ENCODE results near the gene TMCO2. TPM values are rescaled to one million over a fixed set of nuclear protein-coding genes. Genes with fewer than 3 reads are reported as not detected.

The TMCO2 gene
- total RNA-seq, 1 donor from 2014 or later, result not detected

GRCh38 chr1:40257313-40257687 lies 9.6 kb downstream of the TMCO2 start:
- Histone ChIP-seq H3K4me1 (peaks cover 73% of the 10 kb centered on the region), H3K9me3 (replicated peaks) (no peaks in the 10 kb centered on the region), H3K4me3 (peak overlapping the region; percentile 78), H3K36me3 (peaks cover 30% of the 10 kb centered on the region), H3K27me3 (ENCODE audit: low read depth) (no peaks in the 10 kb centered on the region), H3K27ac (replicated peaks) (peak overlapping the region; percentile 96)
- intact Hi-C loops (cut with micrococcal nuclease), result no loop called here
- DNase-seq, result no peak
- TF ChIP-seq, protein P1, sequence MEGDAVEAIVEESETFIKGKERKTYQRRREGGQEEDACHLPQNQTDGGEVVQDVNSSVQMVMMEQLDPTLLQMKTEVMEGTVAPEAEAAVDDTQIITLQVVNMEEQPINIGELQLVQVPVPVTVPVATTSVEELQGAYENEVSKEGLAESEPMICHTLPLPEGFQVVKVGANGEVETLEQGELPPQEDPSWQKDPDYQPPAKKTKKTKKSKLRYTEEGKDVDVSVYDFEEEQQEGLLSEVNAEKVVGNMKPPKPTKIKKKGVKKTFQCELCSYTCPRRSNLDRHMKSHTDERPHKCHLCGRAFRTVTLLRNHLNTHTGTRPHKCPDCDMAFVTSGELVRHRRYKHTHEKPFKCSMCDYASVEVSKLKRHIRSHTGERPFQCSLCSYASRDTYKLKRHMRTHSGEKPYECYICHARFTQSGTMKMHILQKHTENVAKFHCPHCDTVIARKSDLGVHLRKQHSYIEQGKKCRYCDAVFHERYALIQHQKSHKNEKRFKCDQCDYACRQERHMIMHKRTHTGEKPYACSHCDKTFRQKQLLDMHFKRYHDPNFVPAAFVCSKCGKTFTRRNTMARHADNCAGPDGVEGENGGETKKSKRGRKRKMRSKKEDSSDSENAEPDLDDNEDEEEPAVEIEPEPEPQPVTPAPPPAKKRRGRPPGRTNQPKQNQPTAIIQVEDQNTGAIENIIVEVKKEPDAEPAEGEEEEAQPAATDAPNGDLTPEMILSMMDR (IDR thresholded peaks at IDR 0.05; ENCODE audit: borderline replicate concordance), result no peak

- H3K4me3 ChIP-seq, result peak within 1 kb of the TSS; percentile 78
- TF ChIP-seq, protein P1 (IDR thresholded peaks at IDR 0.05; ENCODE audit: borderline replicate concordance), result no peak
- H3K27ac ChIP-seq (replicated peaks), result peak within 1 kb of the TSS; percentile 96
- peaks cover 36% of the 10 kb centered on the region for H3K36me3 ChIP-seq
- H3K4me1 ChIP-seq, result peaks cover 78% of the 10 kb centered on the region
- H3K9me3 ChIP-seq (replicated peaks), result no peaks in the 10 kb centered on the region
- intact Hi-C loops (cut with micrococcal nuclease), result no loop called here
- DNase-seq, result peak; percentile 95
- H3K27me3 ChIP-seq (ENCODE audit: low read depth), result no peaks in the 10 kb centered on the region
These were observed 10.1 kb downstream of the TMCO2 start, which contains the start of gene ZMPSTE24 for GRCh38 chr1:40257688-40258444. TSS of gene ZMPSTE24 (plus strand) at chr1:40258236. CDS start at chr1:40258272, 36 bp downstream.

DNA sequence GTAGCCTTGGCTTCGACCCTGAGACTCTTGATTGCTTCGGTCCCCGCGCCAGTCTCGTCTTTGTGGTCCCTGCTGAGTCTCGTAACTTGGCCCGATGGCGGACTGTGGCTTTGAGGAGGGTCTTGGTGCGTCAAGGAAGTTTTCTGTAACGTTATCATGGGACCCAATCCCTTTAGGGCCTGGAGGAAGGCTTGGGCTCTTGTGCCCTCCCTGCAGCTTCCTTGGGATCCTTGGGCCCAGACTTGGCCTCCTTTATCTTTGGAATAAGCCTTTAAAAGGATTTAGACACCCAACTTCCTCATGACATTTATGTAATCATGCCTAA lies 10.7 kb downstream of the TMCO2 start:
- no peaks in the 10 kb centered on the region for H3K9me3 ChIP-seq (replicated peaks)
- H3K27ac ChIP-seq (replicated peaks), result peak overlapping the region; percentile 96
- H3K27me3 ChIP-seq (ENCODE audit: low read depth), result no peaks in the 10 kb centered on the region
- intact Hi-C loops (cut with micrococcal nuclease), result no loop called here
- peaks cover 41% of the 10 kb centered on the region for H3K36me3 ChIP-seq
- DNase-seq, result no peak
- TF ChIP-seq, protein P1 (IDR thresholded peaks at IDR 0.05; ENCODE audit: borderline replicate concordance), result no peak
- H3K4me3 ChIP-seq, result peak overlapping the region; percentile 78
- peaks cover 84% of the 10 kb centered on the region for H3K4me1 ChIP-seq

GRCh38 chr1:40264354-40264781 lies 16.6 kb downstream of the TMCO2 start:
- no peaks in the 10 kb centered on the region for H3K9me3 ChIP-seq (replicated peaks)
- H3K4me3 ChIP-seq, result no peak overlapping the region
- intact Hi-C loops (cut with micrococcal nuclease), result no loop called here
- H3K27me3 ChIP-seq (ENCODE audit: low read depth), result no peaks in the 10 kb centered on the region
- H3K4me1 ChIP-seq, result peaks cover 90% of the 10 kb centered on the region
- H3K36me3 ChIP-seq, result peaks cover 85% of the 10 kb centered on the region
- H3K27ac ChIP-seq (replicated peaks), result peak overlapping the region; percentile 82
- TF ChIP-seq, protein P1 (IDR thresholded peaks at IDR 0.05; ENCODE audit: borderline replicate concordance), result no peak
- no peak for DNase-seq

GRCh38 chr1:40265298-40265697 lies 17.6 kb downstream of the TMCO2 start:
- no peak overlapping the region for H3K4me3 ChIP-seq
- peaks cover 86% of the 10 kb centered on the region for H3K4me1 ChIP-seq
- no peaks in the 10 kb centered on the region for H3K9me3 ChIP-seq (replicated peaks)
- intact Hi-C loops (cut with micrococcal nuclease), result no loop called here
- H3K27me3 ChIP-seq (ENCODE audit: low read depth), result no peaks in the 10 kb centered on the region
- TF ChIP-seq, protein P1 (IDR thresholded peaks at IDR 0.05; ENCODE audit: borderline replicate concordance), result no peak
- H3K36me3 ChIP-seq, result peaks cover 85% of the 10 kb centered on the region
- peak overlapping the region; percentile 82 for H3K27ac ChIP-seq (replicated peaks)
- DNase-seq, result no peak

Measured in left ventricle myocardium inferior (tissue), 1 donor.